Colonic mucosa (tissue), 4 donors: ENCODE measurements around the gene PDK2. TPM values are rescaled to one million over a fixed set of nuclear protein-coding genes. Genes with fewer than 3 reads are reported as not detected.

Source experiments
- DNase-seq: peaks from one replicate; pipeline ENCODE4 v3.0.0-alpha.2; 2020
- H3K27ac ChIP-seq: fragments of 200-600 bp; one replicate; pipeline ENCODE4 v1.8.0; 2021
- H3K27me3 ChIP-seq: fragments of 200-600 bp; one replicate; pipeline ENCODE4 v1.8.0; 2021
- H3K36me3 ChIP-seq: fragments of 200-600 bp; one replicate; pipeline ENCODE4 v1.8.0; 2021
- H3K4me1 ChIP-seq: fragments of 200-600 bp; one replicate; pipeline ENCODE4 v1.8.0; 2021; ENCODE audit warnings: mild to moderate bottlenecking
- H3K4me3 ChIP-seq: fragments of 200-600 bp; one replicate; pipeline ENCODE4 v1.8.0; 2021
- H3K9ac ChIP-seq, 2 donors: one replicate each; pipeline ENCODE4 v1.7.0; 2013; ENCODE audit warnings: control low read depth in 2 of 2, low read depth in 2 of 2, low read length in 2 of 2
- H3K9me3 ChIP-seq: fragments of 200-600 bp; one replicate; pipeline ENCODE4 v1.8.0; 2021
- intact Hi-C: fragments of 100-400 bp; cut with DNase I; formaldehyde crosslinking; loops from one replicate; pipeline ENCODE4 v1.14.1; 2022
- total RNA-seq, 2 donors: library from RNA; stranded (reverse); fragmentation: NEBNext Ultra II Directional in 1 of 2; extraction: Animal tissue kit (Norgen Biotek cat#: 25700) in 1 of 2; gene quantifications; one replicate each; pipeline ENCODE4 v1.2.1, GENCODE V29; 2021
- TF ChIP-seq, protein P1 (sequence below): fragments of 200-600 bp; IDR thresholded peaks from one replicate; pipeline ENCODE4 v1.8.0; 2022; ENCODE audit warnings: antibody characterized with exemption, mild to moderate bottlenecking
- donor health status: healthy.
- donor health status: DM: no; HTN: no; CAD: no.
- donor health status: DM: no; HTN: no; CAD: no.

PDK2 gene
- total RNA-seq, 2 donors from 2014 or later: 48.8 to 56.4 TPM

DNA sequence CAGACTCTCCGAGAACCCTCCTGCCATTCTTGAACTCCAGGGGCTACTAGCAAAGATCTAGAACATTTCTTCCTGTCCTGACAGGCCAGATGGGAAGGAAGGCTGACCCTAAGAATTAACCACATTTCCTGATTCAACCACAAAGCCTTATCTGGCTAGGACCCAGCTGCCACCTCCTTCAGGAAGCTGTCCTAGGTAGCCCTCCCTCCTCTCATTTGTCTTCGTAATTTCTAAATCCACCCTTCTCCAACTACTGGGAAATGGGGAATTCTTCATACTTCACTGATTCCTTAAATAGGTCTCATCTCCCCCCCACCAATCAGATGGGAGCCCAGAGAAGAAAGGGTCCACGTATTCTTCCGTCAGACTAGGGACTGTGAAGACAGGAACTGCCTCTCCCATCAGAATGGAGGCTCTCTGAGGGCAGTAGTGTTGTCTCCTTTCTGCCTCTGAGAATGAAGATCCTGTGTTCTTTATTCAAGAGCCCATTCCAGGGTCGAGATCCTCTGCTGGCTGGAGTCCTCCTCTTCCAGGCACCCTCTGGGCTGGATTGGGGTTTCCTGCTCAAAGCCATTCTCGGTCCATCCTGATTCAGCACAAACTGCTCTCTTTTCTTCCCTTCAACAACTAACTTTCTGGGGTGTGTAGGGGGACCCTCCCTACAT lies 32.7 kb downstream of the PDK2 start:
- Histone ChIP-seq H3K9me3 (no peaks in the 10 kb centered on the region), H3K4me1 (peaks cover 10% of the 10 kb centered on the region), H3K27me3 (peaks cover 16% of the 10 kb centered on the region), H3K4me3 (no peak overlapping the region), H3K36me3 (no peaks in the 10 kb centered on the region), H3K9ac (no peak overlapping the region), H3K27ac (no peak overlapping the region)
- no peak for DNase-seq
- TF ChIP-seq, protein P1, sequence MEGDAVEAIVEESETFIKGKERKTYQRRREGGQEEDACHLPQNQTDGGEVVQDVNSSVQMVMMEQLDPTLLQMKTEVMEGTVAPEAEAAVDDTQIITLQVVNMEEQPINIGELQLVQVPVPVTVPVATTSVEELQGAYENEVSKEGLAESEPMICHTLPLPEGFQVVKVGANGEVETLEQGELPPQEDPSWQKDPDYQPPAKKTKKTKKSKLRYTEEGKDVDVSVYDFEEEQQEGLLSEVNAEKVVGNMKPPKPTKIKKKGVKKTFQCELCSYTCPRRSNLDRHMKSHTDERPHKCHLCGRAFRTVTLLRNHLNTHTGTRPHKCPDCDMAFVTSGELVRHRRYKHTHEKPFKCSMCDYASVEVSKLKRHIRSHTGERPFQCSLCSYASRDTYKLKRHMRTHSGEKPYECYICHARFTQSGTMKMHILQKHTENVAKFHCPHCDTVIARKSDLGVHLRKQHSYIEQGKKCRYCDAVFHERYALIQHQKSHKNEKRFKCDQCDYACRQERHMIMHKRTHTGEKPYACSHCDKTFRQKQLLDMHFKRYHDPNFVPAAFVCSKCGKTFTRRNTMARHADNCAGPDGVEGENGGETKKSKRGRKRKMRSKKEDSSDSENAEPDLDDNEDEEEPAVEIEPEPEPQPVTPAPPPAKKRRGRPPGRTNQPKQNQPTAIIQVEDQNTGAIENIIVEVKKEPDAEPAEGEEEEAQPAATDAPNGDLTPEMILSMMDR: no peak
- intact Hi-C loops: no loop called here

DNA sequence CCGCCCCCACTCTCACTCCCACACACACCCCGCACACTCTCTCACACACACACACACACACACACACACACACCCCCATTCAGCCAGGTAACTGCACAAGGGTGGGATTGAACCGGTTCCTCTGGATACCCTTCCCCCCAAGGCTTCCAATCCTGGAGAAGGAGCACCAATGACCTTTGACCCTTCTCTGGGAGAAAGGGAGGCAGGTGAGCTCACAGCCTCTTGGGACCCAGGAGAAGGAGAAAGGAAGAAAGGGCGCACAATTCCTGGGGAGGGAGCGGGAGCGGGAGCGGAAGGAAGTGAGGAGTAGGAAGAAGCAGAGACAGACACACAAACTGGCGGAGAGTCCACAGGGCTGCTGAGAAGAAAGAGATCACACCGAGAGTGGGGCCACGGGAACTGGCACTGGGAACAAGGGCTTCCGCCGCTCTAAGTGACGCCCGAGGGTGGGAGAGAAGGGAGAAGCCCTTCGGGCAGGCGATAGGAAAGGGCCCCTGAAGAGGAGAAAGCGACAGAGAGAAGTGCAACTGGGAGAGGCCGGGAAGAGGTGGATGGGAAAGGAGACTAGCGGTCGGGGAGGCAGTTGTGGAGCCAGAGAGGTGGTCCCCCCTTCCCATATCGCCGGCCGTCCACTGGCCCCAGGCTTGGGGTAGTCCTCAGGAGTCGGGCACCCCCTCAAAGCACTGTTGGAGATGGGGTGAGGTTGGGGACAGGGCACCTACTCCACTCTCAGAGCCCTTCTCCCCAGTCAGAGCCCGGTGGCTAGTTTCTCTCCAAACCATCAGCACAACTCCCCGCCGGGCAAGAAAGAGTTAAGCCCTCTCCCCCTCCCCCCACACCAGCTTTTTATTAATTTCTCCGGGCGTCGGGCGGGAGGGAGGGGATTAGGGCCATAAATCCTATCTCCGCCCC lies 33.5 kb downstream of the PDK2 start:
- no peak for DNase-seq
- intact Hi-C loops: no loop called here
- TF ChIP-seq, protein P1: no peak
- Histone ChIP-seq H3K9me3 (no peaks in the 10 kb centered on the region), H3K27ac (no peak overlapping the region), H3K4me1 (peaks cover 10% of the 10 kb centered on the region), H3K27me3 (peaks cover 16% of the 10 kb centered on the region), H3K4me3 (peak overlapping the region; percentile 33), H3K36me3 (no peaks in the 10 kb centered on the region), H3K9ac (peak overlapping the region in 1 of 2 donors; percentile 67)

DNA sequence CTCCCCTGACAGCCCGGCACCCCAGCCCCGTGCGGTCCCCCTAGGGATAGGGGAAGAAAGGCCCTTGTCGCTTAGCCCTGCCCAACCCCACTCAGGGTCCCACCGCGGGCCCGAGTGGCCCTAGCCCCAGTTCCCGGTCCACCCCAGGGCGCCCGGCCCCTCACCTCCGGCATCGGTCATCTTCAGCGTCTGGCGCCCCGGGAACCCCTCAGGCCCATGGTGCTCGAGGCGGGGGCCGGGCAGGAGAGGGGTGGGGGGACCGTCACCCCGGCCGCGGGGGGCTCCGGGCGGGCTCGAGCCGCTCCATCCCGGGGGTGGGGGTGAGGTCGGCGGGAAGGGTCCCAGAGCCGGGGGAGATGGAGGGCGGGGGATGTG lies 34.2 kb downstream of the PDK2 start:
- TF ChIP-seq, protein P1: no peak
- Histone ChIP-seq H3K4me3 (peak overlapping the region; percentile 33), H3K4me1 (peaks cover 10% of the 10 kb centered on the region), H3K36me3 (no peaks in the 10 kb centered on the region), H3K9me3 (no peaks in the 10 kb centered on the region), H3K27me3 (peaks cover 16% of the 10 kb centered on the region), H3K27ac (no peak overlapping the region), H3K9ac (no peak overlapping the region)
- DNase-seq: no peak
- intact Hi-C loops: no loop called here

DNA sequence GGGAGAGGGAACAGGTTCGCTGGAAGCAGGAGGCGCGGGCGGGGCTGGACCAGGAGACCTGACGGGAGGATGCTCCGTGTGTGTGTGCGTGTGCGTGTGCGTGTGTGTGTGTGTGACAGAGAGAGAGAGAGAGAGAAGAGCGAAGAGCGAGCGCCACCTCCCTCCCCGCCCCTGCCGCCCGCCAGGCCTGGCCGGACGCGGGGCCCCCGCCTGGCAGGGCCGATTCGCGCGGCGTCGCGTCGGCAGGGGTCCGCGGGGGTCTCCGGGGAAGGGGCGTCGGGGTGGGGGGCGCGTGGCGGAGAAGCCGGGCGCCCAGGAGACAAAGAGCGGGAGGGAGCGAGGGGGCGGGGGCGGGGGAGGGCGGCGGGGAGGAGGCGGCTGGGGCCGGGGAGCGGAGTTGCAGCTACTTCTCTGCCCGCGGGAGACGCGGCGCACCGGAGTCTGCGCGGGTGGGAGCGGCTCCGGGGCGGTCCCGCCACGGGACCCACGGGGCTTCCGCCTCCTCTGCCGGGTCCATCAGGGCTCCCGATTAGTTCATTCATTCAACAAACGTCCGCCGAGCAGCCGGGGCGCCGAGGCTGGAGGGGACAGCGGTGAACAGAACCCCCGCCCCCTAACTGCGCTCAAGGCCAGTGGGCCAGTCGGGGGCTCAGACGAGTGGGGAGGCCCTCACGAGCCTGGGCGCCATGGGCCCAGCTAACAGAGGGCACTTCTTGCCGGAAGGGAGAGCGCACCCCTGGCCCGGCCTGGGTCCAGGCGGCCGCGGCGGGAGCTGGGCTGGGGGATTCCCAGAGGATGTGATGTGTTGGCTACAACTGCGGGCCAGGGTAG lies 34.8 kb downstream of the PDK2 start, which contains the start of gene SAMD14:
Gene SAMD14, minus strand, starts transcription at position 433 of the 831 bp plus-strand sequence. CDS start 5,201 bp downstream, outside the sequence.
- Histone ChIP-seq H3K27me3 (peaks cover 16% of the 10 kb centered on the region), H3K9me3 (no peaks in the 10 kb centered on the region), H3K36me3 (no peaks in the 10 kb centered on the region), H3K27ac (no peak within 1 kb of the TSS), H3K4me3 (peak within 1 kb of the TSS; percentile 33), H3K4me1 (peaks cover 10% of the 10 kb centered on the region), H3K9ac (peak within 1 kb of the TSS in 1 of 2 donors; percentile 67)
- DNase-seq: no peak
- TF ChIP-seq, protein P1: no peak
- intact Hi-C loops: no loop called here
